Measurements from ENCODE around the gene PLIN5.

PLIN5 gene

GRCh38 chr19:4534836-4535658 lies at the start of gene PLIN5:
Gene PLIN5 (minus strand): TSS chr19:4535224. CDS start chr19:4534074, 1,150 bp downstream.
- DNase-seq: peak; percentile 56

- no peak for DNase-seq
Measured at GRCh38 chr19:4583961-4584669, 49.1 kb upstream of the PLIN5 start.

- no peak for DNase-seq
Measured at GRCh38 chr19:4582980-4583842, 48.2 kb upstream of the PLIN5 start.

GRCh38 chr19:4581666-4582553 lies 46.9 kb upstream of the PLIN5 start:
- no peak for DNase-seq

DNA sequence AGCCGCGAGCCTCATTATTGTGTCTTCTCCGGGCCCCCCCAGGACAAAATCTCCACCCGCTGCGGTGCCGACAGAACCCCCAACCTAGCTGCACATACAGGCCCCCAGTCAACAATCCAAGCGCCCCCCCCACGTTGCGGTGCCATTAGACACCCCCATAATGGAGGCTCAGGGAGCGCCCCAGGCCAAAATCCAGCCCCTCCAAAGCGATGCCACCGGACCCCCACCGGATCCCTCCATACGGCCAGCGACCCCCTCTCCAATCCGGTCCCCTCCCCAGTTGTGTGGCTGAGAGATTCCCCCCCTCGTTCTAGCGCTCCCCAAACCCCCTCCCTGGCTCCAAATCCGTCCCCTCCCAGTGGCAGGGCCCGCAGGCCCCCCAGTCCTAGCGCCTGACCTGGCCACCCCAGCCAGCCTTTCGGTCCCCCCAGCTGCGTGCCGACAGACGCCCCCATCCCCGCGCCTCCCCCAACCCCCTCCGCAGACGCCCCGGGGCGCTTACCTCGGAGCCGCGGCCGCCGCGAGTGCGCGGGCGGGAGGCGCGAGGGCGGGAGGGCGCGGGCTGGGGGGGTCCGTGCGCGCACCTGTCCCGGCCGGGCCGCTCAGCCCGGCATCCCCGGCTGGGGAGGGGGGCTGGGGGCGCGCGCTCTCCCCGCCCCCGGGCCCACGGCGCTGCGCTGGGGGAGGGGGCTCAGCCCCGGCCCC lies 46.1 kb upstream of the PLIN5 start:
- no peak for DNase-seq

GRCh38 chr19:4580021-4580901 lies 45.2 kb upstream of the PLIN5 start:
- no peak for DNase-seq

DNA sequence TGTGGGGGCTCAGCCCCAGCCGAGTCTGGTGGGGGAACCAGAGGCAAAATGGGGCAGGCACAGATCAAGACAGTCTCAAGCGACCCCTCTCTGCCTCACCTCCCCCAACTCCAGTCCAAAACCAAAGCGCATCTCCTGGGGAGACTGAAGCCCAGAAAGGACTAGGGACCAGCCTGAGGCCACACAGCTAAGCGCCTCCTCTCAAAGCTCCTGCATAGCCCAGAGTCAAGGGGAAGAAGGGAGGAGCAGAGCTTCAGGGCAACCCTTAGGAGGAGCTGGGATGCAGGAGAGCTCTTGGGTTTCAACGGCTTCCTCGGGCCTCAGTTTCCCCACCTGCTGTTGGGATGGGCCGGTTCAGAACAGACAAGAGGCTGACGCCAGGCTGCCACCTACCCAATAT lies 44.4 kb upstream of the PLIN5 start:
- no peak for DNase-seq

- DNase-seq: no peak
Measured at GRCh38 chr19:4578552-4579248, 43.7 kb upstream of the PLIN5 start.

DNA sequence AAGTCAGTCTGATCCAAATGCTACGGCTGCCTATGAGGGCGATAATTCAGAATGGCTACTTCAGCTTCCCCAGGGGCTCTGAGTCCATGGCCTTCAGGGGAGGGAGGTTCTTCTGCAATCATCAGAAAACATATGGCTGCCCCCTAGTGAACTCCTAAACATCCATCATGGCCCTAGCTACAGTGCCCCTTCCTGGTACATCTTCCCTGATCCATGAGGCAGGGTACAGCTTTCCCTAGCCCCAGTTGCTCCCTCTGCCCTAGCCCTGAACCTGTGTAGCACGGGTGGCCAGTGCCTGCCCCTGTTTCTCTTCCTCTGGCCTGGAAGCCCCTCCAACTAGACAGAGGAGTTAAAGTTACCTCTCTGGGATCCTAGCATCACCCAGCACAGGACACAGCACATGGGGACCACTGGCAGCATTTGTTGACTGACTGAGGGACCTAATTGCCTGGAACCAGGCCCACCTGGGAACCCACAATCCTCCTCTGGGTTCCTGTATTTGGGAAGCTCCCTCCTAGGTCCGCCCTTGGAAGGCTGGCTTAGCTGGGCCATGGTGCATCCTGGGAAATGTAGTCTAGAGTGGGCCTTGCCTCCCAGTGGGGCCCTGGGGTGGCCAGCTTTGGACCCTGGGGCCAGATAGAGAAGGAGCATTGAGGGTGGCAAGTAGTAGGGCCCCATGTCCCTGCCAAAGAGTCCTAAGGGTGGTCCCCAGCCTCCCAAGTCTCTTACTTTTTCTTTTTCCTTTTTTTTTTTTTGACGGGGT lies 42.2 kb upstream of the PLIN5 start:
- DNase-seq: no peak

DNA sequence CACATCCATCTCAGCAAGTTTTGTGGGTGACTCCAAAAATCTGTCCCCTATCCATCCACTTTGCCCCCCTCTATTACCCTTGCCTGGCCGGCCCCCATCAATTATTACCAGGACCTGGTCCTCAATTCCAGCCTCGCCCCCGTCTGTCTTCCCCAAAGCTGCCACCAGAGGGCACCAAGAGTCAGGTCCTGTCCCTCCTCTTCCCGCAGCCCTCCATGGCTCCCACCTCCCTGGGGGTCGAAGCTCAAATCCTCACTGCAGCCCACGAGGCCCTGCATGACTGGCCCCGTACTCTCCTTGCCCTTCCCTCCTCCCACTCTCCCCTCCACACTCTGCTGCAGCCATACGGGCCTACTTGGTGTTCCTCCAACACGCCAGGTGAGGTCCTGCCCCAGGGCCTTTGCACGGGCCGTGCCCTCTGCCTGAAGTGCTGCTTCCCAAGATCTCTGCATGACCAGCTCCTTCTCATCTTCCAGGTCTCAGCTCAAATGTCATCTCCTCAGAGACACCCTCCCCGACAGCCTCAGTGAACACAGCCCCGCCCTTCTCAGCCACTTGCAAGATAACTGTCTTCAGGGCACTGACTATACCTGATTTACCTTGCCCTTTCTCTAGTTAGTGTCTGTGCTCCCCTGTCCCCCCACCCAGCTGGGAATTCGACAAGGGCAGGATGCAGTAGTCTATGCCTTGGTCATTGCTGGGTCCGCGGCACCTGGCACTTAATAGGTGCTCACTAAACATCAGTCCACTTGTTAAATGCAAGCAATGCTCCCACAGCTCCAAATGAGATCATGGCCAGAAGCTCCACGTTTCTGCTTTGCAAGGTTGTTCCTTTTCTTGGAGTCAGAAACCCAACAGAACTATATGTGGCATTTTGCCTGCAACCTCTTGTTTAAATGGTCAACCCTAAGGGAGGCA lies 41.3 kb upstream of the PLIN5 start:
- DNase-seq: peak; percentile 64

GRCh38 chr19:4575267-4576015 lies 40.4 kb upstream of the PLIN5 start:
- DNase-seq: no peak

GRCh38 chr19:4573682-4574081 lies 38.7 kb upstream of the PLIN5 start:
- no peak for DNase-seq

GRCh38 chr19:4571305-4571917 lies 36.4 kb upstream of the PLIN5 start:
- DNase-seq: no peak

- no peak for DNase-seq
Measured at GRCh38 chr19:4570916-4571304, 35.9 kb upstream of the PLIN5 start.

DNA sequence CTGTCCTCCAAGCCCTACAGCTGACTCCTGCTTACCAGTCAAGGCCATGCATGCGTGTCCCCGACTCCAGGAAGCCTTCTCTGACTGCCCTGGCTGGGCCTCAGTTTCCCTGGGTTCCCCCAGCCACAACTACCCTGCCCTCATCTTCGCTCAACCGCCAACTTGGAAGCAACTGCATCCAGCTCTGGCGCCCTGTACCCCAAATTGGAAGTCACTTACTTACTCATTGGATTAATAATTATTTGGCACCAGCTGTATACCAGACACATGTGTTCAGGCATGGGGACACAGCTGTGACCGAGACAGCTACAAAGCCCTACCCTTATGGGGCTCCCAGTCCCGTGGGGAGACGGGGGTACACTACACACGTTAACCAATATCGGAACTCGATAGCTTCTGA lies 35.4 kb upstream of the PLIN5 start:
- no peak for DNase-seq

DNA sequence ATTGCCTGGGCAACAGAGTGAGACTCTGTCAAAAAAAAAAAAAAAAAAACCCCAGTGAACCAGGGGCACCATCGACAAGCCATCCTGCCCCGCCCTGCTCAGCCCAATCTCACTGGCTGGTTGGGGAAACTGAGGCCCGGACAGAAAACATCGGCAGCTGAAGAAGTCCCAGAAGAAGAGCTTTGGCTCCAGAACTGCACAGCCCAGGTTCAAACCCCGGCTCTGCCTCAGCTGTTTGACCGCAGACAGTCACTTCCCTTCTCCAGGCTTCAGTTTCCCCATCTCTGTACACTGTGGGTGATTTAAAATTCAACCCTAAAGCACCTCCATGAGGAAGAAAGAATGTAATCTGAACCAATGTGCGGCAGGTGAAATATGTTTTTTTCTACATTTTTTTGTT lies 33.9 kb upstream of the PLIN5 start:
- no peak for DNase-seq

GRCh38 chr19:4567584-4568071 lies 32.6 kb upstream of the PLIN5 start:
- peak; percentile 63 for DNase-seq
